ENCODE results near the gene ERAL1.

- TF ChIP-seq CTCF (IDR thresholded peaks at IDR 0.05) (no peak), POLR2A (IDR thresholded peaks at IDR 0.05) (no peak)
These were observed 10.4 kb downstream of the ERAL1 start for GRCh38 chr17:28864991-28865849.

All from lower leg skin (tissue), 3 donors.